H1 (cell line): ENCODE measurements around the gene UBL5. TPM values are rescaled to one million over a fixed set of nuclear protein-coding genes. Genes with fewer than 3 reads are reported as not detected.

Experiments used
- ASH2L ChIP-seq: fragments of 200-600, 300-600 bp; sonication (generic); IDR thresholded peaks from one replicate; pipeline ENCODE4 v1.7.1; 2017; ENCODE audit warnings: low read length
- CEBPB ChIP-seq: IDR thresholded peaks from 2 replicates; pipeline ENCODE4 v1.6.1; 2012; ENCODE audit warnings: low read depth, low read length
- CHD7 ChIP-seq: fragments of 300-600 bp; sonication (generic); IDR thresholded peaks from 2 replicates; pipeline ENCODE4 v1.7.1; 2012; ENCODE audit warnings: low read length, moderate library complexity, mild to moderate bottlenecking, inconsistent platforms; ENCODE audit not compliant: insufficient replicate concordance
- EZH2 ChIP-seq: fragments of 200-600 bp; sonication (generic); IDR thresholded peaks from 2 replicates; pipeline ENCODE4 v1.7.1; 2012; ENCODE audit warnings: low read depth, mild to moderate bottlenecking, moderate library complexity, low read length, inconsistent platforms; ENCODE audit not compliant: severe bottlenecking
- JUN ChIP-seq: IDR thresholded peaks from 2 replicates; pipeline ENCODE4 v1.6.1; 2011; ENCODE audit warnings: low read depth, mild to moderate bottlenecking, improper control_type of control experiment, low read length
- KDM4A ChIP-seq: IDR thresholded peaks from one replicate; pipeline ENCODE4 v1.7.1; 2012; ENCODE audit warnings: low read depth, mild to moderate bottlenecking, moderate library complexity, low read length, inconsistent platforms; ENCODE audit not compliant: severe bottlenecking
- MAX ChIP-seq: IDR thresholded peaks from 2 replicates; pipeline ENCODE4 v1.6.1; 2012; ENCODE audit warnings: inconsistent platforms
- NANOG ChIP-seq: IDR thresholded peaks from 2 replicates; pipeline ENCODE4 v1.6.1; 2011; ENCODE audit warnings: low read length, low read depth, mild to moderate bottlenecking, inconsistent platforms; ENCODE audit not compliant: insufficient read depth, poor library complexity, severe bottlenecking
- POLR2A ChIP-seq, 2 experiments: IDR thresholded peaks; 1 replicate in 1 of 2; 2 replicates in 1 of 2; pipeline ENCODE4 v1.6.1; 2011; ENCODE audit warnings: low read depth in 2 of 2, low read length in 2 of 2, mild to moderate bottlenecking in 2 of 2; ENCODE audit errors: control extremely low read depth in 1 of 2
- POLR2AphosphoS5 ChIP-seq: IDR thresholded peaks from 2 replicates; pipeline ENCODE4 v1.6.1; 2011; ENCODE audit warnings: low read depth, low read length
- POU5F1 ChIP-seq: IDR thresholded peaks from 2 replicates; pipeline ENCODE4 v1.6.1; 2011; ENCODE audit warnings: low read depth, mild to moderate bottlenecking, low read length, moderate library complexity
- TAF1 ChIP-seq: IDR thresholded peaks from 2 replicates; pipeline ENCODE4 v1.6.1; 2011; ENCODE audit warnings: mild to moderate bottlenecking, low read depth, low read length
- polyA plus RNA-seq, 7 experiments: library from polyadenylated mRNA; depleted of rRNA in 3 of 7; stranded (reverse) in 5 of 7; unstranded in 2 of 7; fragments of >200 nt in 5 of 7; fragments of 200-250 nt in 2 of 7; gene quantifications; 1 replicate in 5 of 7; 2 replicates in 1 of 7; 4 replicates in 1 of 7; pipeline versions ENCODE4 v1.2.1 to v1.2.3, GENCODE V29; 2011 to 2013; ENCODE audit warnings: missing spikeins in 2 of 7, mixed read lengths in 2 of 7
- total RNA-seq: library from RNA; stranded (reverse); fragmentation: NEBNext Ultra II Directional; extraction: Animal tissue kit (Norgen Biotek cat#: 25700); gene quantifications from 2 replicates; pipeline ENCODE4 v1.2.1, GENCODE V29; 2021

UBL5 gene
- total and polyA plus RNA-seq, 2 of the 8 experiments (the other 6 are each of a cell fraction or from before 2014, with no cell fraction given), result 416 to 1,209 TPM

GRCh38 chr19:9786819-9787218, 40.9 kb upstream of the UBL5 start (continued):
- TF ChIP-seq CHD7 (no peak), KDM4A (no peak), POLR2A (IDR thresholded peaks at IDR 0.05; ENCODE audit: control extremely low read depth in 1 of 2, low read depth in 2 of 2, low read length in 2 of 2) (no peak), NANOG (no peak), TAF1 (no peak), POU5F1 (no peak), MAX (no peak), POLR2AphosphoS5 (no peak), JUN (no peak), CEBPB (no peak), EZH2 (no peak), ASH2L (no peak)
